GM18951 (cell line): ENCODE measurements around the gene ENPP3.

Experiments
- POLR2A ChIP-seq: IDR thresholded peaks from 4 replicates; pipeline ENCODE4 v1.6.1; 2011; ENCODE audit warnings: mild to moderate bottlenecking; ENCODE audit not compliant: insufficient read length, insufficient read depth; ENCODE audit errors: extremely low read depth
- in situ Hi-C: fragments of 300-500 bp; cut with MboI; formaldehyde crosslinking; loops from one replicate; pipeline ENCODE4 v1.12.0; 2022; ENCODE audit warnings: low sequenced_read_pairs, mixed read lengths, inconsistent platforms; ENCODE audit not compliant: unreplicated experiment

The ENPP3 gene

GRCh38 chr6:131629651-131630050 lies 7.5 kb upstream of the ENPP3 start:
- in situ Hi-C loops: no loop called here
- TF ChIP-seq POLR2A: no peak

GRCh38 chr6:131631625-131632289 lies 5.3 kb upstream of the ENPP3 start:
- in situ Hi-C loops: no loop called here
- TF ChIP-seq POLR2A: no peak

DNA sequence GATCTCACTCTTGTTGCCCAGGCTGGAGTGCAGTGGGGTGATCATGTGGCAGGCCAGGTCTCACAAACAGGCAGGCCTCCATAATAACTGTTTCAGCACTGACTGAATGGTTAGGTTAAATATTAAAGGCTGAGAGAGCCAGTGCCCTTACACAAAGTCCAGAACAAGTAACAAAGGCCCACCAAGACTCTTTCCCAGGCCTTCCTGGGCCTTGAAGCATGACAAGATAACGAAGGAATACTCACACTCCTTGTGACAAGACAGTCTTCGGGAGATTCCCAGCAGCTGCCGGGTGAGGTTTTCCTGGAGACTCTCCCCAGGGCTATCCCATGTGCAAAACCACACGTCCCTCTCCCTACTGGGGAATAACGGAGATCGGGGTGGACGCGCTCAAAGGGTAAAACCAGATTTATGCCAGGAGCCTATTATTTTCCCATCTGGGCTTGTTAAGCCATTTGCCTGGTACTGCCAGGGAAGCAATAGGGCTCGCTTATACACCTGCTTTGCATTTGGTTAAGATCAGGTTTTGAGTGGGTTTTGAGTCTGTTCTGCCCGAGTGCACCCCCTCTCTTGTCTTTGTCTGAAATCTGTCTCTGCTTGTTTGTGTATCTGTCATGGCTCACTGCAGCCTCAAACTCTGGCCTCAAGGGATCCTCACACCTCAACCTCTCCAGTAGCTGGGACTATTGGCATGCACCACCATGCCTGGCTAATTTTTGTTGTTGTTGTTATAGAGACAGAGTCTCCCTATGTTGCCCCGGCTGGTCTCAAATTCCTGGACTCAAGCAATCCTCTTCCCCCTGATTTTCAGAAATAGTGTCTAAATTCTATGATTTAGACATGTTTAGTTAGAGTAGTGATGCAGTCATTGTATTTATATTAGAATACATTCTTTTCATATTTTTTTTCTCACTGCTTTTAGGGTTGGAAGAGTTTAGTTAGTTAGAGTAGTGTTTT lies 1.4 kb upstream of the ENPP3 start:
- in situ Hi-C loops: no loop called here
- TF ChIP-seq POLR2A: no peak

GRCh38 chr6:131638013-131638412 lies 911 bp downstream of the ENPP3 start:
- no peak for TF ChIP-seq POLR2A
- in situ Hi-C loops: no loop called here

DNA sequence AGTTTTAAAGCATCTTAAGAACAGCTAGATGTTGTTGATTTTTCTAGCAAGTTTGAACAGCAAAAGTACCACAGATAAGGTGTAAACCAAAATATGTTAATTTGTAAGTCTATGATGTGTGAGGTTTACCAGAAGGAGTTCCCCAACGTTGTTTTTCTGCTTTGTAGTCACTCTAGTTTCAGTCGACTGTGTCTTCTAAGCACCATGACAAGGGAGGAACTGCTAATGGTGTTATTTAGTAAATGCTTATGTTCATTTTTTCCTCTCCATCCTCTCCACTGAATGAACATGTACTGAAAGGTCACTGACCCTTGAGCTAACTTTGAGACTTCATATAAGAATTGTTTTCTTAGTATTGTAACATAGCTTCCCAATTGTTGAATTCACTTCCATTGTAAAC lies 3.0 kb downstream of the ENPP3 start:
- in situ Hi-C loops: no loop called here
- no peak for TF ChIP-seq POLR2A

- in situ Hi-C loops: no loop called here
Observed at GRCh38 chr6:131640576-131640975, 3.5 kb downstream of the ENPP3 start.

DNA sequence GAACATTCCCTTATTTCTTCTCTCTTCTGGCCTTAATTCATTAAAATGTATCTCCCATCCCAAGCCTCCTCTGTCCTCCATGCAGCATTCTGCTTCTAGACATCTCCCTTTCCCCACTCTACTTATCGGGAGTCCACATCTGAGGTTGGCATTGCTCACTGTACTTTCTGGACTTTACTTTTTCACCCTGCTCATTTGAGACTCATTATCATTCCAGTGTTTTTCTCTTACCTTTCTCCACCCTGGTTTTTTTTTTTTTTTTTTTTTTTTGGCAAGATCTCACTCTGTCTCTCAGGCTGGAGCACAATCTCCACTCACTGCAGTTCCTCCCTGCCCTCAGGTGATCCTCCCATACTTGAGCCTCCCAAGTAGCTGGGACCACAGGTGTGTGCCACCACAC lies 4.5 kb downstream of the ENPP3 start:
- in situ Hi-C loops: no loop called here
- TF ChIP-seq POLR2A: no peak

More at GRCh38 chr6:131640576-131640975, 3.5 kb downstream of the ENPP3 start:
- TF ChIP-seq POLR2A: no peak

GRCh38 chr6:131642565-131642964 lies 5.5 kb downstream of the ENPP3 start:
- in situ Hi-C loops: no loop called here
- TF ChIP-seq POLR2A: no peak

DNA sequence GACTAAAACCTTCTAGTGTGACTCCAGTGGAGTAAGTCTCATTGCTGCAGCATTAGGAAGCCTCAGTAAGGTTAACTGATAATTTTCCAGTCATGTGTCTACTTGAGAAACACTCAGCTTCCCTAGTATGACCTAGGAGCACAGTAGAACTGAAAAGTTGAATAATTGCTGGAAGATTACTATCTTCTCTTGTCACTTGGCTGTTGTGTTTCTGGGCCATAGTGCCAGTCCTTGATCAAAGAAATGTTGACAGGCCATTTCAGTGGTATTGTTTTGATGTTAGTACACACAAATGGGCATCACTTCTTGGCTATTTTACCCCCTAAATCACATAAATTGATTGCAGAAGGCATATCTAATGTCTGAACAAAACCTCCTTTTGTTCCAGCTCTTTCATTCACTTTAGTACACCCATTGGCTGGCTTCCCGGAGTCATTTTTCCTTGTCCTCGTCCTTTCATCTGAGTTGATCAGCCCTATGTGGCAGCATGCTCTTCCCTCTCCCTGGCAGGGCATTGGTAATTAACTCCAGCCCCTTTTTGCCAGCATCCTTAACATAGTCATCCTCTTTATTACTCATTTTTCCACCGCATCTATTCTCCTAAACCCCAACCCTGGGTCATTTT lies 6.0 kb downstream of the ENPP3 start:
- TF ChIP-seq POLR2A: no peak
- in situ Hi-C loops: no loop called here

- no peak for TF ChIP-seq POLR2A
- in situ Hi-C loops: no loop called here
Observed at GRCh38 chr6:131643855-131644460, 6.9 kb downstream of the ENPP3 start.

GRCh38 chr6:131644921-131645320 lies 7.8 kb downstream of the ENPP3 start:
- in situ Hi-C loops: no loop called here
- TF ChIP-seq POLR2A: no peak

DNA sequence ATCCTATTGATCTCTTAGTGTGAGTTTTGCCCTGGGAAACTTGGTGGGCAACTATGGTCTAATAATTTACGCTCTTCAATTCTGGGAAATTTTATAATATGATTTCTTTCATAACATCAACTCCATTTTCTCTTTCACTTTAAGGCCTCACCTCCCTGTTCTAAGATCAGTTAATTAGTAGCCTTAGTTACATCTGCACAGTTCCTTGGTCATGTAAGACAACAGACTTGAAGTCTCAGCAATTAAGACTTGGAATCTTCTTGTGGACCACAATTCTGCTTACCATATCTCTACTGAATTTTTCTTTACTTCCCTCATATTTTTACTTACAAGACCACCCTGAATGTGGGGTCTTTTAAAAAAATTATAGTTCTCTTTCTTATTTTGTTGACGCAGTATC lies 8.7 kb downstream of the ENPP3 start:
- TF ChIP-seq POLR2A: no peak
- in situ Hi-C loops: no loop called here

DNA sequence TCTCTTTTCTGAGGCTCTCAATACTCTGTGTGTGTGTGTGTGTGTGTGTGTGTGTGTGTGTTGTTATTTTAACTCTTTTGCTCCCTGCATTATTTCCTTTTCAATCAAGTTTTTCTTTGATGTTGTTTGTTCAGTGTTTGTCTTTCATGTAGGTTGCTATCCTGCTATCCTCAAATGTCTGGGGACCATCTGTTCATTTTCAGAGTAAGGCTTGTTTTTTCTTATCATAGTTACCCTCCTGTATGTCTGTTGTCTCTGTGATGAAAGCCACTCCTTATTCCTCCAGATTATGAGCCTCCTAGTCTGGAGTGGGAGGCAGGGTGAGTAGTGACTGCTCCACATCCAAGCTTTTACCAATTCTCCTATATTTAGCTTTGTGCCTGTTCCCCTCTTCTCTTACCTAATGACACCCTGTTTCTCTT lies 9.2 kb downstream of the ENPP3 start:
- no peak for TF ChIP-seq POLR2A
- in situ Hi-C loops: no loop called here
